NCI-H2227 treated with DMSO at 0.1 percent for 48 hours (cell line): Measurements from ENCODE around the gene SEC11A.
A peak's percentile ranks its signal among the peaks of the same experiment; 100 is the strongest.
"Not testable (repeated sequence)": the region's sequence is repeated elsewhere in the genome, so short reads cannot be mapped to it uniquely, and the experiment has no call there.

Experiments
- DNase-seq: peaks from one replicate; lab custom pipeline; 2025; lab: John Stamatoyannopoulos, UW

Gene SEC11A

GRCh38 chr15:84641871-84642270, 74.1 kb downstream of the SEC11A start:
- DNase-seq = not testable (repeated sequence)

- no peak for DNase-seq
Measured at GRCh38 chr15:84638103-84638502, 77.8 kb downstream of the SEC11A start.

GRCh38 chr15:84634228-84634837, 81.6 kb downstream of the SEC11A start:
- no peak for DNase-seq

- peak; percentile 12 for DNase-seq
Measured at GRCh38 chr15:84633311-84634227, 82.4 kb downstream of the SEC11A start.

- no peak for DNase-seq
Measured at GRCh38 chr15:84631706-84632272, 84.2 kb downstream of the SEC11A start.

- no peak for DNase-seq
Measured at GRCh38 chr15:84629033-84629432, 86.9 kb downstream of the SEC11A start.

GRCh38 chr15:84625123-84625522, 90.8 kb downstream of the SEC11A start:
- no peak for DNase-seq

GRCh38 chr15:84624359-84624758, 91.6 kb downstream of the SEC11A start:
- no peak for DNase-seq

GRCh38 chr15:84621358-84621979, 94.5 kb downstream of the SEC11A start:
- no peak for DNase-seq

- no peak for DNase-seq
Measured at GRCh38 chr15:84620626-84621025, 95.3 kb downstream of the SEC11A start.
